RWPE2 (cell line): ENCODE measurements around the gene MEIKIN.
"Not testable (repeated sequence)": the region's sequence is repeated elsewhere in the genome, so short reads cannot be mapped to it uniquely, and the experiment has no call there.

Experiments
- ATAC-seq: fragments of 200-7000 bp; cut with Tn5 transposase; 3 replicates; pipeline ENCODE4 v1.9.1; 2021; ENCODE audit warnings: low read depth
- DNase-seq: peaks from one replicate; pipeline ENCODE4 v3.0.0-alpha.2; 2020; ENCODE audit warnings: low spot score
- H3K27ac ChIP-seq: fragments of 450-650 bp; 2 replicates; pipeline ENCODE4 v1.5.1; 2017; ENCODE audit warnings: mild to moderate bottlenecking; ENCODE audit not compliant: poor library complexity, severe bottlenecking
- H3K27me3 ChIP-seq: fragments of 250-450 bp; sonication (Bioruptor Pico); 2 replicates; pipeline ENCODE4 v1.5.1; 2021; ENCODE audit warnings: mild to moderate bottlenecking, moderate library complexity; ENCODE audit not compliant: insufficient read depth, poor library complexity, severe bottlenecking
- H3K36me3 ChIP-seq: fragments of 250-450 bp; sonication (Bioruptor Pico); 2 replicates; pipeline ENCODE4 v1.5.1; 2020; ENCODE audit warnings: low read depth, mild to moderate bottlenecking, moderate library complexity
- H3K4me1 ChIP-seq: fragments of 250-450 bp; sonication (Bioruptor Pico); 2 replicates; pipeline ENCODE4 v1.5.1; 2021; ENCODE audit warnings: mild to moderate bottlenecking, moderate library complexity; ENCODE audit not compliant: insufficient read depth, poor library complexity, severe bottlenecking
- H3K4me3 ChIP-seq: fragments of 250-450 bp; sonication (Bioruptor Pico); 2 replicates; pipeline ENCODE4 v1.5.1; 2021; ENCODE audit warnings: mild to moderate bottlenecking, moderate library complexity; ENCODE audit not compliant: severe bottlenecking
- H3K9me3 ChIP-seq: fragments of 250-450 bp; sonication (Bioruptor Pico); 2 replicates; pipeline ENCODE4 v1.5.1; 2021; ENCODE audit warnings: mild to moderate bottlenecking, moderate library complexity; ENCODE audit not compliant: severe bottlenecking
- CTCF ChIP-seq: fragments of 450-650 bp; IDR thresholded peaks from one replicate; pipeline ENCODE4 v1.5.1; 2017; ENCODE audit warnings: mild to moderate bottlenecking, moderate library complexity; ENCODE audit not compliant: poor library complexity, severe bottlenecking

The MEIKIN gene

GRCh38 chr5:131783357-131783756 lies 162.1 kb downstream of the MEIKIN start:
- TF ChIP-seq CTCF = no peak
- Histone ChIP-seq H3K4me1 (no peaks in the 10 kb centered on the region), H3K36me3 (no peaks in the 10 kb centered on the region), H3K4me3 (no peak overlapping the region), H3K9me3 (no peaks in the 10 kb centered on the region), H3K27me3 (no peaks in the 10 kb centered on the region), H3K27ac (no peak overlapping the region)
- ATAC-seq (no peak), DNase-seq (no peak)

GRCh38 chr5:131782717-131783116 lies 162.7 kb downstream of the MEIKIN start:
- no peaks in the 10 kb centered on the region for H3K36me3 ChIP-seq
- H3K27ac ChIP-seq = no peak overlapping the region
- no peak for DNase-seq
- no peak overlapping the region for H3K4me3 ChIP-seq
- H3K4me1 ChIP-seq = no peaks in the 10 kb centered on the region
- no peak for TF ChIP-seq CTCF
- ATAC-seq = no peak
- H3K9me3 ChIP-seq = no peaks in the 10 kb centered on the region
- H3K27me3 ChIP-seq = no peaks in the 10 kb centered on the region

- not testable (repeated sequence) for H3K4me1 ChIP-seq, DNase-seq, H3K36me3 ChIP-seq, H3K27ac ChIP-seq, H3K9me3 ChIP-seq, H3K4me3 ChIP-seq, ATAC-seq, H3K27me3 ChIP-seq
Observed at GRCh38 chr5:131778141-131778540, 167.3 kb downstream of the MEIKIN start.

GRCh38 chr5:131776450-131776849 lies 169.0 kb downstream of the MEIKIN start:
- no peaks in the 10 kb centered on the region; the same call in 1 of the 2 replicates for H3K36me3 ChIP-seq
- no peaks in the 10 kb centered on the region for H3K27me3 ChIP-seq
- H3K4me1 ChIP-seq = no peaks in the 10 kb centered on the region
- H3K27ac ChIP-seq = no peak overlapping the region
- no peak for ATAC-seq
- no peak overlapping the region for H3K4me3 ChIP-seq
- no peaks in the 10 kb centered on the region for H3K9me3 ChIP-seq
- no peak for DNase-seq
- no peak for TF ChIP-seq CTCF

GRCh38 chr5:131774652-131775367 lies 170.7 kb downstream of the MEIKIN start:
- no peaks in the 10 kb centered on the region; the same call in 1 of the 2 replicates for H3K36me3 ChIP-seq
- no peaks in the 10 kb centered on the region for H3K4me1 ChIP-seq
- no peaks in the 10 kb centered on the region for H3K27me3 ChIP-seq
- no peak for DNase-seq
- H3K27ac ChIP-seq = no peak overlapping the region
- no peak for TF ChIP-seq CTCF
- no peak for ATAC-seq
- no peak overlapping the region for H3K4me3 ChIP-seq
- H3K9me3 ChIP-seq = no peaks in the 10 kb centered on the region
